Keratinocyte (primary cell): ENCODE data around the gene CLEC3B.

Experiments
- EZH2 ChIP-seq: IDR thresholded peaks from one replicate; pipeline ENCODE4 v1.6.1; 2012; ENCODE audit warnings: inconsistent platforms, mild to moderate bottlenecking, low read length, moderate library complexity
- TF ChIP-seq, protein P1 (sequence below), 3 experiments: IDR thresholded peaks in 1 of 3; conservative IDR thresholded peaks in 1 of 3; optimal IDR thresholded peaks in 1 of 3; 2 replicates in 2 of 3; 3 replicates in 1 of 3; pipeline versions ENCODE3 to v1.5.1; 2011; ENCODE audit warnings: low read length in 3 of 3, mild to moderate bottlenecking in 3 of 3, moderate library complexity in 2 of 3, control low read depth in 1 of 3, inconsistent platforms in 1 of 3; ENCODE audit not compliant: insufficient read depth in 2 of 3; ENCODE audit errors: extremely low read depth in 1 of 3

DNA sequence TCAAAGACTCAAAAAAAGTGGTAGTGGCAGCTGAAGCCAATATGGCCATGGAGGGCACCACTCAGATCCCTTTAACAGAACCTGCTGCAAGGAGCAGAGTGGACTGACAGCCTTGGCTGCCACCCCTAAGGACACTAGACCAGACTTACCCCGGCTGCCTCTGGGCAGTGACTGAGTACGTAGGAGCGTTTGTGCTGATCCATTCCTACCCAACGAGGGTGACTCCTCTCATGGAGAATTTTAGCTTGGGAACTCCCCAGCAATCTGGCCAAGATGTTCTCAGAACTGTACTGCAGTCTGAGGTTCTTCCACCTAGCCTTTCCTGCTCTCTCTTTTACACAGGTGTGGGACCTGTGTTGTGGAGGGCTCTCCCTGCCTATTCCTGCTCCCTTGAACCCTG is 22.1 kb downstream of the CLEC3B start:
- TF ChIP-seq, protein P1, sequence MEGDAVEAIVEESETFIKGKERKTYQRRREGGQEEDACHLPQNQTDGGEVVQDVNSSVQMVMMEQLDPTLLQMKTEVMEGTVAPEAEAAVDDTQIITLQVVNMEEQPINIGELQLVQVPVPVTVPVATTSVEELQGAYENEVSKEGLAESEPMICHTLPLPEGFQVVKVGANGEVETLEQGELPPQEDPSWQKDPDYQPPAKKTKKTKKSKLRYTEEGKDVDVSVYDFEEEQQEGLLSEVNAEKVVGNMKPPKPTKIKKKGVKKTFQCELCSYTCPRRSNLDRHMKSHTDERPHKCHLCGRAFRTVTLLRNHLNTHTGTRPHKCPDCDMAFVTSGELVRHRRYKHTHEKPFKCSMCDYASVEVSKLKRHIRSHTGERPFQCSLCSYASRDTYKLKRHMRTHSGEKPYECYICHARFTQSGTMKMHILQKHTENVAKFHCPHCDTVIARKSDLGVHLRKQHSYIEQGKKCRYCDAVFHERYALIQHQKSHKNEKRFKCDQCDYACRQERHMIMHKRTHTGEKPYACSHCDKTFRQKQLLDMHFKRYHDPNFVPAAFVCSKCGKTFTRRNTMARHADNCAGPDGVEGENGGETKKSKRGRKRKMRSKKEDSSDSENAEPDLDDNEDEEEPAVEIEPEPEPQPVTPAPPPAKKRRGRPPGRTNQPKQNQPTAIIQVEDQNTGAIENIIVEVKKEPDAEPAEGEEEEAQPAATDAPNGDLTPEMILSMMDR (optimal IDR thresholded peaks at IDR 0.05 in 1 of 3, IDR thresholded peaks at IDR 0.05 in 1 of 3, conservative IDR thresholded peaks at IDR 0.05 in 1 of 3; ENCODE audit: extremely low read depth in 1 of 3, insufficient read depth in 2 of 3, low read length in 3 of 3): no peak
- no peak for TF ChIP-seq EZH2
